GM19035 (cell line): ENCODE results near the gene MYOZ1.

ENCODE experiments used
- ATAC-seq: cut with Tn5 transposase; IDR thresholded peaks from one replicate; pipeline ENCODE4 v1.9.1; 2021; ENCODE audit not compliant: unreplicated experiment

The MYOZ1 gene

GRCh38 chr10:73601486-73601921 lies 39.8 kb downstream of the MYOZ1 start:
- ATAC-seq = no peak

- no peak for ATAC-seq
Observed at GRCh38 chr10:73597346-73597745, 43.9 kb downstream of the MYOZ1 start.

DNA sequence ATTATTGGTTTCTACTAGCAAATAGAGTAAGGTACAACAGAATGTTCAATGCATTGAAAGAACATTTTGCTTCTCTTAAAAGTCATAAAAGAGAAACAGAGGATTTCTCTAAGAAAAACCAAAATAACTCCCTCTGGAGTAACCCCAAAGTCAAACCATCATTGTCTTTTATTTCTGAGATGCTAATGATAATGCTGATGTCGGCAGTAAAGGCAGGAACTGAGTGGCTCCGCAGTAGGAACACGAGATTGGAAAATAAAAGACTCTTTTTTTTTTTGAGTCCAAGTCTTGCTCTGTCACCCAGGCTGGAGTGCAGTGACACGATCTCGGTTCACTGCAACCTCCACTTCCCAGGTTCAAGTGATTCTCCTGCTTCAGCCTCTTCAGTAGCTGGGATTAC lies 47.5 kb downstream of the MYOZ1 start:
- no peak for ATAC-seq

GRCh38 chr10:73593110-73593509 lies 48.2 kb downstream of the MYOZ1 start:
- no peak for ATAC-seq

DNA sequence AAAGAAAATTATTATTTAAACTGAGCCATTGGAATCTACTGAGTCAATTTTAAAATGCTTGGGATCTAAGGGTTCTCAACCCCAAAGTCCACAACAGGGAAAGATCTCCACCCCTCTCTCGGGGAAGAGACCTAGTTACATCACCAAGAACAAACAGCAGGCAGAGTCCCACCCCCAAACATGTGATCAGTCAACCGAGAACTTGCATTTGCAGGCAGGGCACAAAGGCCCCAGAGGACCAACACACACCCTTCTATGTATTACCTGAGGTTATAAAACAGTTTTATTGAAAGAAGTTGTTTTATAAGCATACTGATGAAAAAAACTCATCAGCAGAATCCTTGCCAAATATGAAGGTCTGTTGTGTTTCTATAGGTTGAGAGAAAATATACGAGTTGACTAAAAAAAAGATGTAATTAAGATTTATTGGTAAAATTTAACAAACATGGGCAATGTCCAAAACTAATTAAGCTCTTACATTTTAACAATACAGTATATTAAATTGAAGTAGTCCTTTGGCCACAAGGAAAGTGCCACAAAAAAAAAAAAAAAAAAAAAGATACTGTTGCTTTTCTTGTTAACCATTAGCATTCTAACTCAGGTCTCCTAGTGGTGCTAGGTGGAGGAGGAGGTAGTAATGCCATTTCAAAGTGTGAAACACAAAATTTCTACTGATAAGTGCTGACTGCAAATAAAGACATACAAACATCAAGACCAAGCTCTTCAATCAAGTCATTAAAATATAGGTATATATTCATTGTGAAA lies 49.2 kb downstream of the MYOZ1 start:
- no peak for ATAC-seq

- no peak for ATAC-seq
Observed at GRCh38 chr10:73590881-73591799, 50.1 kb downstream of the MYOZ1 start, which contains the start of gene USP54. Gene USP54 (minus strand): TSS chr10:73591342. CDS start chr10:73575658, 15,684 bp downstream.

GRCh38 chr10:73589563-73590126 lies 51.6 kb downstream of the MYOZ1 start:
- no peak for ATAC-seq

DNA sequence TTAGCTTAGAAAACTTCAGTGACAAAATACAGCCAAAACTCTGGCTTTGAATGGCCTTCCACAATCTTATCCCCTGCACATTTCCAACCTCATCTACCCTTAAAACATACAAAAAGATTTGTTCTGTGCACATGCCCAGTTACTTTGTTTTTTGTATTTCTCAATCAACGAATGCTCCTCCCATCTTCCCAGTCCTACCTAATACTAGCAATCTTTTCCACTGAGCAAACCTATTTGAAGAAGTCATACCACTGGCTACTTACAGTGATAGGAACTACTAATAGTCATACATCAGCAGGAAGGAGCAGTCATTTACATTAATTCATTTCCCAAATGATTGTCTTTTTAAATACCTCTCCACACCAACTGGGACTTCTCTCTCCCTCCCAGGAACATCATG lies 52.6 kb downstream of the MYOZ1 start:
- ATAC-seq = no peak

DNA sequence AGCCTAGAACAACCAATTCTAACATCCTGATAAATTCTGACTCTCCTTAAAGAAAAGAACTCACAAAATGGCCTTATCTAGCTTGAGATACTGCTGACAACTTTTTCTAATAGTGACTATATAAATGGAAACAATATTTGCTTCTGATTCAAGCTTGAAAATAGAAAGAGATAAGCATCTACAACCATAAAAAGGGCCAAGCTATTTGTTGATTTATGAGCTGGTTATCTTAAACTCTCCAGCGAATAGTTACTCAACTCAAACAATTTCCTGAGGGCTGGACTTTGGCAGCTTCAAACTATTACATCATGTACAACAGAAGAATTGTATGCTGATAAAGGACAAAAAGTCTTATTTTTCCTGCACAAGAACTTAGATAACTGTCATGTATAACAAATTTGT lies 54.7 kb downstream of the MYOZ1 start:
- ATAC-seq = no peak

DNA sequence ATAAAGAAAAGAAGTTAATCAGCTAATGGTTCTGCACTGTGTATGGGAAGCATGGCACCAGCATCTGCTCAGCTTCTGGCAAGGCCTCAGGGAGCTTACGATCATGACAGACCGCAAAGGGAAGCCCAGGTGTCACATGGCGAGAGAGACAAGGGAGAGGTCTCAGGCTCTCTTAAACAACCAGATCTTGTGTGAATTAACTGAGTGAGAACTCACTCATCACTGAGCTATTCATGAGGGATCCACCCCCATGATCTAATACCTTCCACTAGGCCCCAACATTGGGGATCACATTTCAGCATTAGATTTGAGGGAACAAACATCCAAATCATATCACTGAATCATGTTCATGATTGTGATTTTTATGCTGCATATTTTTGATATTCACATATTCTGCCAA lies 55.9 kb downstream of the MYOZ1 start:
- no peak for ATAC-seq

DNA sequence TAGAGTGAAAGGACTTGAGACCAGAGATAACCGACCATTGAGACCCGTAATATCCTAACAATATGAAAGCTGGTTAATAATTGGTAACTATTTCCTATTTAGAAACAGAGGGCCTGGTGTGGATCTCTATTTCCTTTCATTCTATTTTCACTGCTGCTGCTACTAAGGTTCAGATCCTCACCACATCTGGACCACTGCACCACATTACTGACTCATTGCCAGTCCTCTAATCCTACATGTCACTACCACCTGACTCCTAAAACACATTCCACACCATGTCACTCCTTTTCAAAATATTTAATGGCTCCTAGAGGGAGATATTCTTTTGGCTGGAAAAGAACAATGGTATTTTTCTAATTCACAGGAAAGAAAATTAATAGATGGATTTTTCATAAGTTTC lies 56.5 kb downstream of the MYOZ1 start:
- no peak for ATAC-seq

- ATAC-seq = no peak
Observed at GRCh38 chr10:73581918-73582317, 59.4 kb downstream of the MYOZ1 start.
